MG63 (cell line): ENCODE results near the gene RNPEPL1. TPM values are rescaled to one million over a fixed set of nuclear protein-coding genes. Genes with fewer than 3 reads are reported as not detected.
"Not testable (repeated sequence)": the region's sequence is repeated elsewhere in the genome, so short reads cannot be mapped to it uniquely, and the experiment has no call there.

ENCODE experiments used
- DNase-seq: peaks from one replicate; pipeline ENCODE4 v3.0.0-alpha.2; 2020
- H3K27me3 ChIP-seq: fragments of 250-450 bp; sonication (Bioruptor Pico); 2 replicates; pipeline ENCODE4 v1.5.1; 2020; ENCODE audit warnings: mild to moderate bottlenecking, moderate library complexity
- H3K36me3 ChIP-seq: fragments of 250-450 bp; sonication (Bioruptor Pico); 2 replicates; pipeline ENCODE4 v1.5.1; 2020; ENCODE audit warnings: mild to moderate bottlenecking, moderate library complexity
- H3K4me3 ChIP-seq: fragments of 250-450 bp; sonication (Bioruptor Pico); 2 replicates; pipeline ENCODE4 v1.5.1; 2020; ENCODE audit warnings: mild to moderate bottlenecking, moderate library complexity
- H3K9me3 ChIP-seq: fragments of 250-450 bp; sonication (Bioruptor Pico); 2 replicates; pipeline ENCODE4 v1.5.1; 2020; ENCODE audit warnings: mild to moderate bottlenecking, moderate library complexity
- total RNA-seq: library from RNA; depleted of rRNA; stranded (reverse); fragments of >200 nt; shearing (Covaris generic); gene quantifications from 2 replicates; pipeline ENCODE4 v1.2.3, GENCODE V29; 2014; ENCODE audit warnings: low replicate concordance

The RNPEPL1 gene
- total RNA-seq, 1 experiment from 2014 or later = 13.6 TPM

GRCh38 chr2:240530181-240530580 is 38.1 kb upstream of the RNPEPL1 start:
- no peak overlapping the region for H3K4me3 ChIP-seq
- no peak for DNase-seq
- H3K9me3 ChIP-seq = peaks cover 39% of the 10 kb centered on the region
- H3K36me3 ChIP-seq = peaks cover 72% of the 10 kb centered on the region
- no peaks in the 10 kb centered on the region for H3K27me3 ChIP-seq

GRCh38 chr2:240531038-240531437 is 37.2 kb upstream of the RNPEPL1 start:
- H3K27me3 ChIP-seq = no peaks in the 10 kb centered on the region
- H3K9me3 ChIP-seq = peaks cover 31% of the 10 kb centered on the region
- H3K36me3 ChIP-seq = peaks cover 69% of the 10 kb centered on the region
- DNase-seq = no peak
- H3K4me3 ChIP-seq = no peak overlapping the region

- Histone ChIP-seq H3K9me3 (peaks cover 29% of the 10 kb centered on the region), H3K4me3 (no peak overlapping the region)
- no peak for DNase-seq
Observed at GRCh38 chr2:240532031-240532775, 36.1 kb upstream of the RNPEPL1 start.

DNA sequence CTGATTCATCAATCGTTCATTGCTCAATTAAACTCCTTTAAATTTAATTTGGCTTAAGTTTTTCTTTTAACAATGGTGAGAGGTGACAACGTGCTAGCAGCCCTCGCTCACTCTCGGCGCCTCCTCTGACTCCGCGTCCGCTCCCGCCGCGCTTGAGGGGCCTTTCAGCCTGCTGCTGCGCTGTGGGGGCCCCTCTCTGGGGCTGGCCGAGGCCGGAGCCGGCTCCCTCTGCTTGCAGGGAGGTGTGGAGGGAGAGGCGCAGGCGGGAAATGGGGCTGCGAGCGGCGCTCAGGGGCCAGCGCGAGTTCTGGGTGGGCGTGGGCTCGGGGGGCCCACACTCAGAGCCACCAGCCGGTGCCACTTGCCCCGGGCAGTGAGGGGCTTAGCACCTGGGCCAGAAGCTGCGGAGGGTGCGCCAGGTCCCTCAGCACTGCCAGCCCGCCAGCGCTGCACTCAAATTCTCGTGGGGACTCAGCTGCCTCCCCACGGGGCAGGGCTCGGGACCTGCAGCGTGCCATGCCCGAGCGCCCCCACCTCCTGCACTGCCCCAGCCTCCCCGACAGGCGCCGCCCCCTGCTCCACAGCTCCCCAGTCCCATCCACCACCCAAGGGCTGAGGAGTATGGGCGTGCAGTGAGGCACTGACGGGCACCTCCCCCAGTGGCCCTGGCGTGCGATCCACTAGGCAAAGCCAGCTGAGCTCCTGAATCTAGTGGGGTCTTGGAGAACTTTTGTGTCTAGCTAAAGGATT is 30.1 kb upstream of the RNPEPL1 start:
- H3K36me3 ChIP-seq = peaks cover 67% of the 10 kb centered on the region
- no peak overlapping the region for H3K4me3 ChIP-seq
- no peak for DNase-seq
- no peaks in the 10 kb centered on the region for H3K27me3 ChIP-seq
- peaks cover 6% of the 10 kb centered on the region for H3K9me3 ChIP-seq

More at GRCh38 chr2:240532031-240532775, 36.1 kb upstream of the RNPEPL1 start:
- H3K36me3 ChIP-seq = peaks cover 61% of the 10 kb centered on the region
- H3K27me3 ChIP-seq = no peaks in the 10 kb centered on the region

DNA sequence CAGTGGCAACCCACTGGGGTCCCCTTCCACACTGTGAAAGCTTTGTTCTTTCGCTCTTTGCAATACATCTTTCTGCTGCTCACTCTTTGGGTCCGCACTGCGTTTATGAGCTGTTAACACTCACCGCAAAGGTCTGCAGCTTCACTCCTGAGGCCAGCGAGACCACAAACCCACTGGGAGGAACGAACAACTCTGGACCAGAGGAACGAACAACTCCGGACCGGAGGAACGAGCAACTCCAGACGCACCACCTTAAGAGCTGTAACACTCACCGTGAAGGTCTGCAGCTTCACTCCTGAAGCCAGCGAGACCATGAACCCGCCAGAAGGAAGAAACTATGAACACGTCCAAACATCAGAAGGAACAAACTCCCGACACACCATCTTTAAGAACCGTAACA is 29.2 kb upstream of the RNPEPL1 start:
- not testable (repeated sequence) for H3K9me3 ChIP-seq, DNase-seq, H3K4me3 ChIP-seq, H3K27me3 ChIP-seq
- peaks cover 71% of the 10 kb centered on the region for H3K36me3 ChIP-seq

GRCh38 chr2:240539906-240540305 is 28.4 kb upstream of the RNPEPL1 start:
- DNase-seq = no peak
- Histone ChIP-seq H3K4me3 (no peak overlapping the region), H3K27me3 (no peaks in the 10 kb centered on the region), H3K36me3 (peaks cover 68% of the 10 kb centered on the region), H3K9me3 (peaks cover 3% of the 10 kb centered on the region; the same call in 1 of the 2 replicates)

DNA sequence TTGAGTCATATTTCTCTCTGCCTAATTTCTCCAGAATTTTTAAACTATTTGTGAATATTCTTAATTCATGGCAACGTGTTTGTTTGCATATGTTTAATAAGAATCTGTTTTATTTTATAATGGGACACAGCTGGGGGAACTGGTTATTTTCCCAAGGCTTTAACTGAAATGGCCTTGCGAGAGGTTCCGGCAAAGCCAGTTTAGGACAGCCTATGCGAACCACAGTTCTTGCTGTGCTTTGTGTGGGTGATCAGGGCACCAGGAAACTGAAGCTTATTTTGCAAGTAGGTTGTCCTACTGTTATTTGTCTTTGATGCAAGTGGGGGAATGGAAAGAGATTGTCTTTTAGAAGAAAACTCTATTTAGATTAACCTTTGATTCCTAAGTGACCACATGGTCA is 17.0 kb upstream of the RNPEPL1 start:
- no peak for DNase-seq
- Histone ChIP-seq H3K4me3 (no peak overlapping the region), H3K36me3 (peaks cover 45% of the 10 kb centered on the region), H3K27me3 (no peaks in the 10 kb centered on the region), H3K9me3 (peaks cover 2% of the 10 kb centered on the region)

DNA sequence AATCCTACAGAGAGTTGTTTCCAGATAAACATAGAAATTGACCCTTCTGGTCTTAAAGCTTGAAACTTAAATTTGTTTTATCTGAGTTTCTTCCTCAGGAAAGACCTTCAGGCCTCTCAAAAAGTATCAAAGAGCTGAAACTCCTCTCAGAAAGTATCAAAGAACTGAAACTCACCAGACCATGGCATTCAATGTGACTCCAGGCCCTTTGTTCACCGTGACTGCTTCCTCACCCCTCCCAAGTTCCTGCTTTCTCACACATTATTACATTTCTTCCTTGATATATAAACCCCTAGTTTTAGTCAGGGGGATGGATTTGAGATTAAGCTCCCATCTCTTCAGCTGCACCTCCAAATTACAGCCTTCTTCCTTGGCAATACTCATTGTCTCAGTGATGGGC is 16.5 kb upstream of the RNPEPL1 start:
- Histone ChIP-seq H3K9me3 (peaks cover 2% of the 10 kb centered on the region), H3K4me3 (no peak overlapping the region), H3K36me3 (peaks cover 48% of the 10 kb centered on the region), H3K27me3 (no peaks in the 10 kb centered on the region)
- DNase-seq = no peak

GRCh38 chr2:240553956-240554480 is 14.3 kb upstream of the RNPEPL1 start:
- DNase-seq = no peak
- H3K9me3 ChIP-seq = no peaks in the 10 kb centered on the region
- no peak overlapping the region for H3K4me3 ChIP-seq
- peaks cover 52% of the 10 kb centered on the region for H3K36me3 ChIP-seq
- H3K27me3 ChIP-seq = no peaks in the 10 kb centered on the region

DNA sequence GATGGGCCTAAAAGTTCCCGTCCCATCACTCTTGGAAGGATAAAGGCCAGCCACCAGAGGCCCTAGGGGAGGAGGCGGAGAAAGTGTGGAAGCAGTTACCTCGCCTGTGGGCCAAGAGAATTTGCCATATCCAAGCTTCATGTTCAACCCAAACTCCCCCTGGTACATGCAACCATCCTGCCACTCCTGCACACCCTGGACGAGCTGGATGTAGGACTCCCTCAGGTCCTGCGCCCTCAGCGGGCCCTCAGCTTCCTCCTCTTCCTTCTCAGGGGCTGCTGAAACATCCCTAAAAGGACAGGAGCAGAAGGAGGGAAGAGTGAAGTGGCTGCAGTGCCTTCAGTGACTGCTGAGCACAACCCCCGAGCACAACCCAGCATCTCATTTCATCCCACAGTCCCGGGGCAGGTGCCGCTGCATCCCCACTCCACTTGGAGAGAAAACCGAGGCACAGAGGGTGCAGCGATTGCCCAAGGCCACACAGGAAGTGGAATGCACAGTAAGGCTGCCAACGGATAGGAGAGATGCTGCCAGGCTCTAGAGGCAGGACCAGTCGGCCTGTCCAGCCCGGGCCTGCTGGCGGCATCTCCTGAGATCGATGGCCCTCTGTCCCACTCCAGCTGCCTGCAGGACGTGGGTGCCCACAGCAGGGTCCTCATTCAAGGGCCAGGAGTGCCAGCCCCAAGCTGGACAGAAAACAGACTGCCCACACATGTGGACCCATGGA is 13.4 kb upstream of the RNPEPL1 start:
- DNase-seq = no peak
- Histone ChIP-seq H3K36me3 (peaks cover 61% of the 10 kb centered on the region), H3K27me3 (no peaks in the 10 kb centered on the region), H3K9me3 (no peaks in the 10 kb centered on the region; the same call in 1 of the 2 replicates), H3K4me3 (no peak overlapping the region)

- Histone ChIP-seq H3K36me3 (peaks cover 57% of the 10 kb centered on the region), H3K27me3 (no peaks in the 10 kb centered on the region), H3K9me3 (no peaks in the 10 kb centered on the region; the same call in 1 of the 2 replicates), H3K4me3 (no peak overlapping the region)
- DNase-seq = no peak
Observed at GRCh38 chr2:240555541-240556250, 12.6 kb upstream of the RNPEPL1 start.

DNA sequence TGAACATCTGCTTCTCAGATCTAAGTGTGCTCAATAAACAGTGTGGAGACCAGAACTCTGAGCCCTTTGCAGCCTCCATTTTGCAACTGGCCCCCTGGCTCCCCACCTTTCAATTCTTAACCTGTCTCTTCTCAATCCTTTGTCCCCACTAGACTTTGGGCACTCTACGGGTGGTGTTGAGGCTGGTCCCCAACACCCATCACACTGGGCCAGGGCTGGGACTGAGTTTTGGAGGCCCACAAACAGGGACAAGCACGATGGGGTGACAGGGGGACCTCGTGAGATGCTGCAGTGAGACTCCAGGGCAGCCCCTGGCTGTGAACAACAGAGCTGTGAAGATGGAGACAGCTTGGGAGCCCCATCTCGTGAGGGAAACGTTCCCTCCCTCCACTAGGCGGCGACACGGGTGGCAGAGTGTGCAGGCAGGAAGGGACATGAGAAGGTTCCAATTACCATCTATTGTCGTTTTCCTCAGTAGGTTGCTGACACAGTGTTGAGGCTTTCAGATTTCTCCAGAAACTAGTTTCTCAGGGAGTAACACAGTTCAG is 11.7 kb upstream of the RNPEPL1 start:
- peak; percentile 58 for DNase-seq
- Histone ChIP-seq H3K9me3 (no peaks in the 10 kb centered on the region; the same call in 1 of the 2 replicates), H3K27me3 (no peaks in the 10 kb centered on the region), H3K36me3 (peaks cover 49% of the 10 kb centered on the region), H3K4me3 (peak overlapping the region; percentile 38)

- Histone ChIP-seq H3K36me3 (peaks cover 45% of the 10 kb centered on the region), H3K27me3 (no peaks in the 10 kb centered on the region), H3K4me3 (peak overlapping the region; percentile 38), H3K9me3 (no peaks in the 10 kb centered on the region; the same call in 1 of the 2 replicates)
- no peak for DNase-seq
Observed at GRCh38 chr2:240557101-240557751, 11.1 kb upstream of the RNPEPL1 start.

DNA sequence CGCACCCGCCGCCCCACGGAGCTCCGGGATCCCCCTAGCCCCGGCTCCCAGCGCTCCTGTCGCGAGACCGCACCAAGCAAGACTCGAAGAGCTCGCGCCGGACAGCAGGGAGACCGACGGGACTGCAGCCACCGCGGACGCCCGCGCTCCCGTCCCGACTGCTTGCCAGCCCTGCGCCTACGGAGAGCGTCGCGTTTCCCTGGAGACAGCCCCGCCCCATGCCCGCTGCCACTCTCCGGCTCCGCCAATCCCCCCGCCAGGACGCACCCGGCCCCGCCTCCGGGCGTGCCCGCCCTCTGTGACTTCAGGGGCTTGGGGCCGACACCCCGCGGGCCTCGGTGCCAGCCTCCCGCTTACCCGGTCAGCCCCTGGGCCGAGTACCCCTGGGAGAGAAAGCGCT is 10.5 kb upstream of the RNPEPL1 start, which contains the start of gene ANKMY1:
Gene ANKMY1 (minus strand): TSS at position 181 of the 400 bp plus-strand sequence. CDS start 653 bp downstream, outside the sequence.
- no peaks in the 10 kb centered on the region for H3K27me3 ChIP-seq
- DNase-seq = peak; percentile 78
- peak within 1 kb of the TSS; percentile 38 for H3K4me3 ChIP-seq

DNA sequence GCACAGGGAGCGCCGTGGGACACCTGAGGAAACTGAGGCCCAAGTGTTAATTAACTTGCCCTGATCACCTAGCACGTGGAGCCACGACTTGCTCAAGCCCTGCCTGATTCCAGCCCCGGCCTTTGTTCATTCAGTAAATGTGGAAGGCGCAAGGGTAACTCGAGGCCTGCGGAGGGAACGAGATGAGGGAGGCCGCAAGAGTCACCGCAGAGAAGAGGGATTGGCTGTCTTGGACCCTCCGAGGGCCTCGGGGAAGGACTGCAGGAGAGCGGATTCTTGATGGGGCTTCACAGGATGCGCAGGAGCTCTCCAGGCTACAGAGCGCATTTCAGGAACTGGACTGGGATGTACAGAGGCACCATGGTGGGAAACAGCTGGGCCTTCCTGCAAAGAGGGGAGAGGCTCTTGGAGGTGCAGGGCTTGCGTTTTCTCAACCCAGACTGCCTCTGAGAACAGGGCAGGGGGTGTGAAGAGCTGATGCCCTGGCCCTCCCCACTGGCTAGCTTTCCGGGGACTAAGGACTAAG is 10.0 kb upstream of the RNPEPL1 start:
- Histone ChIP-seq H3K9me3 (no peaks in the 10 kb centered on the region; the same call in 1 of the 2 replicates), H3K4me3 (peak overlapping the region; percentile 38), H3K27me3 (no peaks in the 10 kb centered on the region), H3K36me3 (peaks cover 40% of the 10 kb centered on the region)
- no peak for DNase-seq

More for the DNA sequence above, 10.5 kb upstream of the RNPEPL1 start, which contains the start of gene ANKMY1:
- H3K9me3 ChIP-seq = no peaks in the 10 kb centered on the region; the same call in 1 of the 2 replicates
- peaks cover 45% of the 10 kb centered on the region for H3K36me3 ChIP-seq
